ENCODE data around the gene LMO4. TPM values are rescaled to one million over a fixed set of nuclear protein-coding genes. Genes with fewer than 3 reads are reported as not detected.

Gene LMO4
- total and polyA plus RNA-seq, 12 donors = 10.3 to 26.9 (median 21.3) TPM

DNA sequence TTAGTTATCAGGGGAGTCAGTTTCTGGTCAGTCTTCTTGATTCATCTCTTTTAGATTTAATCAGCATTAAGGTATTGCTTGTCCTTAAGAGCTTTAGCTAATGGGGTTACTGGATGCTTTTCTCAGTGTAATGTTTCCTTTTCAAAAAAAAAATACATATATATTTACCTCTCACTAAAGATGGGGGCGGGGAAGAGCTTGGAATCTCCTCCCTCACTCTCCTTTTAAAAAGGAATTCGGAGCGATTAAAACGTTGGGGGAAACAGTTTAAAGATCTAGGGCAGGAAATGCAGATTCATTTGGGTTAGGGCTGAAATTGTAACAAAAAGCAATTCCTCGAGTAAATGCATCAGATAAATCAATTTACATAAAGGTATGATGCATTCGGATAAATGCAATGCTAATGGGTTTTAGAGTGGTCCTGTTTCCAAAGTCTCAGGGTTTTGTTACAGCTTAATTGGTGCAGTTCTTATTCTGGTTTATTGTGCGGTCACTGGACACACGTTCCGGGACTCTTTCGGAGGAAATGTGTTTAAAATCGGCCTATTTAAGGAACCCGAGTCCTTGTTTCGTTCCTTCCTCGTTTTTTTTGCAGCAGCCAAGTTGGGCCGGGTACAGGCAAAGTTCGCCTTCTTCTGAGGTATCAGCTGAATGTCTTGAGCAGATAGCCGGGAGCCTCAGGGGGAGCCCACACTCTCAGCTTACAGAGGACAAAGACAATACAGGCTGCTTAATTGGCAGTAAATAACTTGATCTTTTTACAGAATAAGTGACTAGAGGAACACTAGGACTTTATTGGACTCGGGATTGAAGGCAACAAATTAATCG lies 1.6 kb downstream of the LMO4 start:
- 3 to 13% (median 4%) methylated on average over 18 to 19 of the region's 19 CpGs for WGBS, 4 donors
- DNase-seq = peak in 5 of 7 donors; percentile 10 to 54 (median 25)

DNA sequence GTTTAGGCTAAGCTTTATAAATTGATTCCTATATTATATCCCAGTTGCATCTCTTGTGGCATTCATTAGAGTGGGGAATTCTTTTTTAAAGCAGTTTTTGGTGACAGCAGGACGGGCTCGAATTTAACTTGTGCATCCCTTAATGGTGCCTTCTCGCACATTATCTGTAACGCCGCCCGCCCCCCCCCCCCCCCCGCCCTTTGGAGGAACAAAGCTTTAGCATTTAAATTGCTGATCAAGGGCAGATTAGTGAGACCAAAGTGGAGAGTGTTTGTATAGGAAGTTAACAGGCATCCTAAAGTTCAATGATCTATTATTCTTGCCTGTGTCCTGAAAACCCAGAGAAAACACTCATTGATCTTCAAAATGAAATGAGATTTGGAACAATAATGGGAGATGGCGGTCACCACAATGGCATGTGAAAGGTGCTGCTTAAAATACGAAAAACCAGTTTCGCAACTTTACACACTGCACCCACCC lies 2.2 kb downstream of the LMO4 start:
- Histone ChIP-seq H3K4me1 (replicated peaks in 1 of 2) (peaks cover 20 to 39% of the 10 kb centered on the region in 2 donors), H3K4me3 (peak overlapping the region in 2 of 4 donors; percentile 79 to 94), H3K36me3 (replicated peaks in 1 of 2) (no peaks in the 10 kb centered on the region), H3K27ac (peak overlapping the region in 4 of 5 donors; percentile 57 to 96 (median 89)), H3K27me3 (no peaks in the 10 kb centered on the region), H3K9me3 (replicated peaks in 1 of 3) (no peaks in the 10 kb centered on the region)
- WGBS, 4 donors = 0 to 1% (median 1%) methylated on average over 10 of the region's 10 CpGs
- no peak for DNase-seq
- peak in 1 of 2 donors; percentile 8 for TF ChIP-seq POLR2A (IDR thresholded peaks at IDR 0.05)
- TF ChIP-seq, protein P1, sequence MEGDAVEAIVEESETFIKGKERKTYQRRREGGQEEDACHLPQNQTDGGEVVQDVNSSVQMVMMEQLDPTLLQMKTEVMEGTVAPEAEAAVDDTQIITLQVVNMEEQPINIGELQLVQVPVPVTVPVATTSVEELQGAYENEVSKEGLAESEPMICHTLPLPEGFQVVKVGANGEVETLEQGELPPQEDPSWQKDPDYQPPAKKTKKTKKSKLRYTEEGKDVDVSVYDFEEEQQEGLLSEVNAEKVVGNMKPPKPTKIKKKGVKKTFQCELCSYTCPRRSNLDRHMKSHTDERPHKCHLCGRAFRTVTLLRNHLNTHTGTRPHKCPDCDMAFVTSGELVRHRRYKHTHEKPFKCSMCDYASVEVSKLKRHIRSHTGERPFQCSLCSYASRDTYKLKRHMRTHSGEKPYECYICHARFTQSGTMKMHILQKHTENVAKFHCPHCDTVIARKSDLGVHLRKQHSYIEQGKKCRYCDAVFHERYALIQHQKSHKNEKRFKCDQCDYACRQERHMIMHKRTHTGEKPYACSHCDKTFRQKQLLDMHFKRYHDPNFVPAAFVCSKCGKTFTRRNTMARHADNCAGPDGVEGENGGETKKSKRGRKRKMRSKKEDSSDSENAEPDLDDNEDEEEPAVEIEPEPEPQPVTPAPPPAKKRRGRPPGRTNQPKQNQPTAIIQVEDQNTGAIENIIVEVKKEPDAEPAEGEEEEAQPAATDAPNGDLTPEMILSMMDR (IDR thresholded peaks at IDR 0.05) = no peak
- intact Hi-C loops (cut with DNase I) = no loop called here

More for the DNA sequence above, 1.6 kb downstream of the LMO4 start:
- peak overlapping the region in 3 of 4 donors; percentile 13 to 94 (median 64) for H3K4me3 ChIP-seq
- TF ChIP-seq POLR2A (IDR thresholded peaks at IDR 0.05) = no peak
- TF ChIP-seq, protein P1 (IDR thresholded peaks at IDR 0.05) = no peak
- no peaks in the 10 kb centered on the region for H3K27me3 ChIP-seq
- no peaks in the 10 kb centered on the region for H3K9me3 ChIP-seq (replicated peaks in 1 of 3)
- no peaks in the 10 kb centered on the region for H3K36me3 ChIP-seq (replicated peaks in 1 of 2)
- intact Hi-C loops (cut with DNase I) = no loop called here
- peaks cover 20 to 34% of the 10 kb centered on the region in 2 donors for H3K4me1 ChIP-seq (replicated peaks in 1 of 2)
- H3K27ac ChIP-seq = peak overlapping the region; percentile 71 to 96 (median 87)

- H3K4me1 ChIP-seq (replicated peaks in 1 of 2) = peaks cover 20 to 41% of the 10 kb centered on the region in 2 donors
- peak overlapping the region in 4 of 5 donors; percentile 56 to 96 (median 72) for H3K27ac ChIP-seq
- H3K27me3 ChIP-seq = no peaks in the 10 kb centered on the region
- peak; percentile 57 to 82 (median 68) for DNase-seq
- H3K4me3 ChIP-seq = peak overlapping the region in 3 of 4 donors; percentile 41 to 94 (median 79)
- WGBS, 4 donors = 0 to 2% (median 1%) methylated on average over 43 to 65 of the region's 65 CpGs
- intact Hi-C loops (cut with DNase I) = no loop called here
- H3K9me3 ChIP-seq (replicated peaks in 1 of 3) = no peaks in the 10 kb centered on the region
- TF ChIP-seq POLR2A (IDR thresholded peaks at IDR 0.05) = peak in 1 of 2 donors; percentile 5
- TF ChIP-seq, protein P1 (IDR thresholded peaks at IDR 0.05) = no peak
- no peaks in the 10 kb centered on the region for H3K36me3 ChIP-seq (replicated peaks in 1 of 2)
Measured at GRCh38 chr1:87331365-87332241, 2.9 kb downstream of the LMO4 start.

Measured in adrenal gland (tissue), 12 donors.